Right lobe of liver (tissue), 6 donors: ENCODE data around the gene SEC11A. TPM values are rescaled to one million over a fixed set of nuclear protein-coding genes. Genes with fewer than 3 reads are reported as not detected.
A peak's percentile ranks its signal among the peaks of the same experiment; 100 is the strongest.

Experiments
- ATAC-seq, 4 donors: fragments of 200-7000 bp; cut with Tn5 transposase; one replicate each; pipeline ENCODE4 v1.9.1; 2020; ENCODE audit warnings: mild to moderate bottlenecking in 4 of 4, moderate library complexity in 4 of 4
- DNase-seq, 3 donors: peaks; one replicate each; pipeline ENCODE4 v3.0.0-alpha.2; 2020
- H3K27ac ChIP-seq, 3 donors: fragments of 200-600 bp; one replicate each; pipeline ENCODE4 v1.8.0; 2022
- H3K27me3 ChIP-seq, 2 donors: fragments of 200-600 bp; one replicate each; pipeline ENCODE4 v1.8.0; 2022
- H3K36me3 ChIP-seq, 4 donors: fragments of 200-600 bp; sonication (generic) in 1 of 4; one replicate each; pipeline versions ENCODE4 v1.5.1 to v1.8.0; 2017 to 2022; ENCODE audit warnings: control low read depth in 1 of 4
- H3K4me1 ChIP-seq, 4 donors: fragments of 200-600 bp; sonication (generic) in 1 of 4; one replicate each; pipeline versions ENCODE4 v1.5.1 to v1.8.0; 2017 to 2022; ENCODE audit warnings: control low read depth in 1 of 4
- H3K4me3 ChIP-seq, 3 donors: fragments of 200-600 bp; one replicate each; pipeline ENCODE4 v1.8.0; 2022
- H3K9me3 ChIP-seq, 4 donors: fragments of 200-600 bp; sonication (generic) in 1 of 4; one replicate each; pipeline versions ENCODE4 v1.5.1 to v1.8.0; 2017 to 2022; ENCODE audit warnings: control low read depth in 1 of 4
- CTCF ChIP-seq, 4 donors: fragments of 200-600 bp in 3 of 4; fragments of 450-650 bp in 1 of 4; IDR thresholded peaks; one replicate each; pipeline versions ENCODE4 v1.5.1 to v1.8.0; 2016 to 2022; ENCODE audit warnings: antibody characterized with exemption in 4 of 4, mild to moderate bottlenecking in 2 of 4
- POLR2A ChIP-seq: fragments of 450-650 bp; IDR thresholded peaks from one replicate; pipeline ENCODE4 v1.6.1; 2017; ENCODE audit warnings: antibody characterized with exemption, mild to moderate bottlenecking
- WGBS: methylation state at CpG from one replicate; pipeline ENCODE4 v1.1.6; 2018; ENCODE audit warnings: low coverage, low lambda C conversion rate; ENCODE audit not compliant: insufficient coverage; ENCODE audit errors: missing lambda C conversion rate; 5-methylcytosine and 5-hydroxymethylcytosine counted together
- intact Hi-C, 2 donors: fragments of 100-400 bp; cut with DNase I; formaldehyde crosslinking; loops; one replicate each; pipeline versions ENCODE4 v1.11.2 to v1.14.1; 2022
- total RNA-seq, 6 experiments: library from RNA; depleted of rRNA in 2 of 6; stranded (reverse); fragments of >200 nt in 2 of 6; fragmentation: NEBNext Ultra II Directional in 3 of 6; extraction: Animal tissue kit (Norgen Biotek cat#: 25700) in 3 of 6; gene quantifications; one replicate each; pipeline versions ENCODE4 v1.1.0 to v1.2.4, GENCODE V29; 2016 to 2023
- donor health status: DM: no; HTN: yes; CAD: no.
- donor health status: DM: no; HTN: no; CAD: no.
- donor health status: DM: no; HTN: no; CAD: no.
- donor health status: DM: no; HTN: yes; CAD: no.
- donor health status: DM: no; HTN: yes; CAD: no.

SEC11A gene
- total RNA-seq, 6 experiments from 2014 or later: 58.7 to 71.5 (median 65.3) TPM

GRCh38 chr15:84629033-84629432 is 86.9 kb downstream of the SEC11A start:
- no peaks in the 10 kb centered on the region for H3K36me3 ChIP-seq
- no peak for ATAC-seq
- H3K9me3 ChIP-seq: no peaks in the 10 kb centered on the region
- WGBS: 84% methylated on average over 9 of the region's 9 CpGs
- no peak for DNase-seq
- TF ChIP-seq CTCF (IDR thresholded peaks at IDR 0.05): no peak
- no peak for TF ChIP-seq POLR2A
- H3K4me1 ChIP-seq: peaks cover 0 to 20% (median 7%) of the 10 kb centered on the region in 4 donors
- H3K27me3 ChIP-seq: no peaks in the 10 kb centered on the region
- intact Hi-C loops: no loop called here
- H3K27ac ChIP-seq: no peak overlapping the region
- no peak overlapping the region for H3K4me3 ChIP-seq

- 50% methylated on average over 1 of the region's 2 CpGs for WGBS
- TF ChIP-seq POLR2A (no peak), CTCF (IDR thresholded peaks at IDR 0.05) (no peak)
- no peak for DNase-seq
- no peak for ATAC-seq
- no peak overlapping the region for H3K27ac ChIP-seq
- H3K4me3 ChIP-seq: no peak overlapping the region
- peaks cover 0 to 15% (median 9%) of the 10 kb centered on the region in 4 donors for H3K36me3 ChIP-seq
- no peaks in the 10 kb centered on the region for H3K27me3 ChIP-seq
- intact Hi-C loops: no loop called here
- H3K9me3 ChIP-seq: peaks cover 0 to 12% (median 4%) of the 10 kb centered on the region in 4 donors
- peaks cover 0 to 1% (median 0%) of the 10 kb centered on the region in 4 donors for H3K4me1 ChIP-seq
Observed at GRCh38 chr15:84625123-84625522, 90.8 kb downstream of the SEC11A start.

GRCh38 chr15:84624359-84624758 is 91.6 kb downstream of the SEC11A start:
- H3K27me3 ChIP-seq: no peaks in the 10 kb centered on the region
- TF ChIP-seq POLR2A: no peak
- no peak for TF ChIP-seq CTCF (IDR thresholded peaks at IDR 0.05)
- no peak overlapping the region for H3K4me3 ChIP-seq
- WGBS: 80% methylated on average over 6 of the region's 7 CpGs
- peaks cover 0 to 15% (median 9%) of the 10 kb centered on the region in 4 donors for H3K36me3 ChIP-seq
- H3K27ac ChIP-seq: no peak overlapping the region
- intact Hi-C loops: no loop called here
- peaks cover 0 to 12% (median 4%) of the 10 kb centered on the region in 4 donors for H3K9me3 ChIP-seq
- ATAC-seq (no peak), DNase-seq (no peak)
- H3K4me1 ChIP-seq: no peaks in the 10 kb centered on the region

GRCh38 chr15:84621358-84621979 is 94.5 kb downstream of the SEC11A start:
- ATAC-seq (no peak), DNase-seq (peak in 1 of 3 donors; percentile 1)
- H3K9me3 ChIP-seq: peaks cover 0 to 12% (median 4%) of the 10 kb centered on the region in 4 donors
- intact Hi-C loops: no loop called here
- TF ChIP-seq POLR2A: no peak
- TF ChIP-seq CTCF (IDR thresholded peaks at IDR 0.05): no peak
- H3K4me3 ChIP-seq: no peak overlapping the region
- no peaks in the 10 kb centered on the region for H3K27me3 ChIP-seq
- WGBS: 94% methylated on average over 9 of the region's 17 CpGs
- no peak overlapping the region for H3K27ac ChIP-seq
- H3K36me3 ChIP-seq: peaks cover 0 to 15% (median 9%) of the 10 kb centered on the region in 4 donors
- no peaks in the 10 kb centered on the region for H3K4me1 ChIP-seq
